GM12872 (cell line): ENCODE results near the gene GARIN3.

Experiments
- TF ChIP-seq, protein P1 (sequence below): IDR thresholded peaks from 3 replicates; pipeline ENCODE4 v1.5.1; 2011; ENCODE audit warnings: low read depth, mild to moderate bottlenecking, low read length, moderate library complexity; ENCODE audit not compliant: insufficient read depth

GARIN3 gene

DNA sequence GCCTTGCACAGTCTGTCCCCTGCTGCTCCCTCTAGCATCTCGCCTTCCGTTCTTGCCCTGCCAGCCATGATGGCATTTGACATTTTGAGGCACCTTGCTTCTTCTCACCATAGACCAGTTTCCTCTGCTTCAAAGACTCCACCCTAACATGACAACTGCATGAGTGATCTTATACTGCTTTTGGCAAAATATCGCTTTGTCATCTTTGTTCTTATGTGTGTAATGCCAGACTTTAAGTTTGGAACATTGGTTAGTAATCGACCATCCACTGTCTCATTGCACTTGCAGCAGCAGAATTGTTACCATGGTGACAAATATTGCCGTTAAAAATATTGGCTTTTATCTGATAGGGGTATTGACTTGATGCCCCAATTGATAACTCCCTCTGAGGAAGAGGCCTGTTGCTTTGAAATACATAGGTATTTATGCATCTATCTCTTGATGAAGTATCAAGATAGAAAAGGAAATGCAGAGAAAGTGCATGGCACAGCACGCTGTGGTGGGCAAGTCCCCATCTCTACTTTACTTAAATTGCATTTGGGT lies 6.8 kb downstream of the GARIN3 start:
- TF ChIP-seq, protein P1, sequence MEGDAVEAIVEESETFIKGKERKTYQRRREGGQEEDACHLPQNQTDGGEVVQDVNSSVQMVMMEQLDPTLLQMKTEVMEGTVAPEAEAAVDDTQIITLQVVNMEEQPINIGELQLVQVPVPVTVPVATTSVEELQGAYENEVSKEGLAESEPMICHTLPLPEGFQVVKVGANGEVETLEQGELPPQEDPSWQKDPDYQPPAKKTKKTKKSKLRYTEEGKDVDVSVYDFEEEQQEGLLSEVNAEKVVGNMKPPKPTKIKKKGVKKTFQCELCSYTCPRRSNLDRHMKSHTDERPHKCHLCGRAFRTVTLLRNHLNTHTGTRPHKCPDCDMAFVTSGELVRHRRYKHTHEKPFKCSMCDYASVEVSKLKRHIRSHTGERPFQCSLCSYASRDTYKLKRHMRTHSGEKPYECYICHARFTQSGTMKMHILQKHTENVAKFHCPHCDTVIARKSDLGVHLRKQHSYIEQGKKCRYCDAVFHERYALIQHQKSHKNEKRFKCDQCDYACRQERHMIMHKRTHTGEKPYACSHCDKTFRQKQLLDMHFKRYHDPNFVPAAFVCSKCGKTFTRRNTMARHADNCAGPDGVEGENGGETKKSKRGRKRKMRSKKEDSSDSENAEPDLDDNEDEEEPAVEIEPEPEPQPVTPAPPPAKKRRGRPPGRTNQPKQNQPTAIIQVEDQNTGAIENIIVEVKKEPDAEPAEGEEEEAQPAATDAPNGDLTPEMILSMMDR, result no peak

DNA sequence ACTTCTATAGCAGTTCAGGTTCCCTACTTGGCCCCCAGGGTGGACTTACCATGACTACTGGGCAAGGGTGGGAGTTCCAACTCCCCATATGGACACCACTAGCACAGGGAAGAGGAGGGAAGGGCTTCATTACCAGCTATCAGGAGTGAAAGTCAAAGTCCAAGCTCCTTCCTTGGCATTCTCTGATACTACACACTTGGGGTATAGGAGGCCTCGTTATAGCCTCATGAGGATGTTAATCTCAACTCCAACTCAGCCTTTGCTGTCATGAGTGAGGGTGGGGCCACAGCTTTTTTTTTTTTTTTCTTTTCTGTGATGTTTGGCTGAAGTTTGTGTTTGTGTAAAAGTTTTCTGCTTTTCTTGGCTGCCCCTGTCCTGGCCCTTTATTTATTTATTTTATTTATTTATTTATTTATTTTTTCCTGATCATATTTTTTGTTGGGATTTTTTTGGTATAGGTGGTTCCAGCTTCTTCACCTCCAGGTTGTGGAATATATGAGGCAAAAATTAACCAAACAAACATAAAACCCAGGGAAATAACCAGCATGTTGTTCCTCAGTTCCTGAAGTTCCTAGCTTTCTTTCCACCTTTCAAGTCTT lies 8.7 kb downstream of the GARIN3 start:
- TF ChIP-seq, protein P1, result no peak

DNA sequence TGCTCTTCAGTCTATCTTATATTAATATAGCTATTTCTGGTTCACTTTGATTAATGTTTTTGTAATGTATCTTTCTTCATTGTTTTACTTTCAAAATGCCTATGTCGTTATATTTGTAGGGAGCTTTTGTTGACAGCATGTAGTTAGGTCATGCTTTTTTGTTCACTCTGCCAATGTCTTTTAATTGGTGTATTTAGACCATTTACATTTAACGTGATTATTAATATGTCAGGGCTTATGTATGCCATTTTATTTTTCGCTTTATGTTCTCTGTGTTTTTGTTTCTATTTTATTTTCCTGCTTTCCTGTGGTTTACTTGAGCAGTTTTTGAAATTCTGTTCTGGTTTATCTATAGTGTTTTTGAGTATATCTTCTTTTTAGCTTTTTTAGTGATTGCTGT lies 10.8 kb downstream of the GARIN3 start:
- TF ChIP-seq, protein P1, result no peak

DNA sequence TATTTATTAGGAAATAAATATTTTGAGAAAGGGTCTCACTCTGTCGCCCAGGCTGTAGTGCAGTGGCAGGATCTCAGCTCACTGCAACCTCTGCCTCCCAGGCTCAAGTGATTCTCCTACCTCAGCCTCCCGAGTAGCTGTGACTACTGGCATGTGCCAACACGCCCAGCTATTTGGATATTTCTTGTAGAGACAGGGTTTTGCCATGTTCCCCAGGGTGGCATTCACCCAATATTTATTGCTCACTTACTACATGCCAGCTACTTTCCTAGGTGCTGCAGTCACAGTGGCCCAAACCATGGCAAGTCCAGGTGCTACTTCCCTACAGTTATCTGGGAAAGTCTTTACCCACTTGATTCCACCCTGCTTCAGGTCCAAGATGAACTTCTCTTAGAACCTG lies 15.1 kb downstream of the GARIN3 start:
- TF ChIP-seq, protein P1, result no peak

DNA sequence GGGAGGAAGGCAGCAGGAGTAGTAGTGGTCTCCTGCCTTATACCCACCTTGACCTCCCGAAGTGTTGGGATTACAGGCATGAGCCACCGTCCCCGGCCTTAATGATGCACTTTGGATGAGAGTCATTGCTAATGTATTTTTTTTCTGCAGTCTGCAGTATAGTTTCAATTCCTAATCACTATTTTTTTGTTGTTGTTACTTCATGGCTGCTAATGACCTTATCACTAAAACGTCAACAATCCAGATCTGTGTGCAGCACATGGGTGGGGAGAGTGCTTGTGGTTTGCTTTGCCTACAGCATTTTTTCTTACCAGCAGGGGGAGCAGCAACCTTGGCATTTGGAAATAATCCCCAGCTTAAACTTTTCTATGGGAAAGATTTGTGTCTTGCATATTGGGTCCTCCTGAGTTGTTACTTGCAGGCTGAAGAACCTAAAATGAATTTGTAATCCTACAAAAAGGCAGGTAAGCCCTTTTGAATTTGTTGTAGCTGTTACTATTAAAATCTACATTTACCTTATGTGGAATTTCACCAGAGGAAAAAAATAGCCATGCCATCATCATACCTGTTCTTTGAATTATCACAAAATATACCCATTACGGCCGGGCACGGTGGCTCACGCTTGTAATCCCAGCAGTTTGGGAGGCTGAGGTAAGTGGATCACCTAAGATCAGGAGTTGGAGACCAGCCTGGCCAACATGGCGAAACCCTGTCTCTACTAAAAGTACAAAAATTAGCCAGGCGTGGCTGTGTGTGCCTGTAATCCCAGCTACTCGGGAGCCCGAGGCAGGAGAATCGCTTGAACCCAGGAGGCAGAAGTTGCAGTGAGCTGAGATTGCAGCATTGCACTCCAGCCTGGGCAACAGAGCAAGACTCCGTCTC lies 17.1 kb downstream of the GARIN3 start:
- TF ChIP-seq, protein P1, result peak; percentile 79

DNA sequence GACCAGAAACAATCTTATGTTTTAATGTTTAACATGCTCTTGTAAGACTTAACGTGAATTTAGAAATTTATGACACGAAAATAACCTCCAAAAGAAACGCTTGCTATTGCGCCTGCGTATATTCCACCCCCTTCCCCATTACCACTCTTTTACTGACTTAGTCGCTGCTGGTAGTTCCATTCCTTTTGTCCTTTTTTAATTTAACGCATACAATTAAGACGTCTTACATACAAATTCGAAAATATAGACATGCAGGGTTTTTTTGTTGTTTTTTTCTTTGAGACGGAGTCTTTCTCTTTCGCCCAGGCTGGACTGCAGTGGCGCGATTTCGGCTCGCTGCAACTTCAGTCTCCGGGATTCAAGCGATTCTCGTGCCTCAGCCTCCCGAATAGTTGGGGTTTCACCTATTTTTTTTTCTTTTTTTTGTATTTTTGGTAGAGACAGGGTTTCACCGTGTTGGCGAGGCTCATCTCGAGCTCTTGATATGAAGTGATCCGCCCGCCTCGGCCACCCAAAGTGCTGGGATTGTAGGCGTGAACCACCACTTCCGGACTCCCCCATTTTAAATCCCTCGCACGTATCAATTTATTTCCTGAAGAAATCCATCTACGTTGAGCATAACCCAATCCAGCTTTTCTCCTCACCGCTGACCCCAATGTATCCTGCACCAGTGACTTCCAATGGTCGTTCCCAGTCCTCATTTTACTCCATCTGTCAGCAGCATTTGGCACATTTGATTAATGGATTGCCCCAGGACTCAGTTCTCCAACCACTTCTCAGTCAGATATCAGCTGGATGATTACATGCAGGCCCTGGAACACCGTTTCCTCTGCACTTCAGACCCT lies 22.7 kb downstream of the GARIN3 start:
- TF ChIP-seq, protein P1, result no peak
